GM19372 (cell line): Measurements from ENCODE around the gene ITIH2.
"Not testable (repeated sequence)": the region's sequence is repeated elsewhere in the genome, so short reads cannot be mapped to it uniquely, and the experiment has no call there.

Source experiments
- ATAC-seq: cut with Tn5 transposase; IDR thresholded peaks from one replicate; pipeline ENCODE4 v1.9.1; 2021; ENCODE audit warnings: mild to moderate bottlenecking, low read depth, moderate library complexity; ENCODE audit not compliant: unreplicated experiment

The ITIH2 gene

GRCh38 chr10:7696545-7696944 is 6.6 kb upstream of the ITIH2 start:
- ATAC-seq = no peak

DNA sequence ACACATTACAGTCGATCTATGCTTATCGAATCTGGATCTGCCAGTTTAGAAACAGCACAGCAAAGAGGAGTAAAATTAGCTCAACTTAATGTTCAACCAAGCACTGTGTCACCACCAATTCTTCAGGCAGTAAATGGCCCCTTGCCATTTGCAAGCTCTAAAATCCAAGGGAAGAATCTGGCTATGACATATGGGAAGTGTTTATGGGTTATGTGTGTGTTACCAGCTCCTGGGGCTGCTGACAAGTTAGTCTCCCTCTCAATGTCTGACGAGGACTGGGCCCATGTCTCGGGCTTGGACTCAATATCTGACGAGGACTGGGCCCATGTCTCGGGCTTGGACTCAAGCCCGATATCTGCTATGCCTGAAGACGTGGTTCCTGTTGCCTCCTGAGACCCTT is 5.7 kb upstream of the ITIH2 start:
- ATAC-seq = no peak

- ATAC-seq = no peak
Measured at GRCh38 chr10:7700577-7701125, 2.5 kb upstream of the ITIH2 start.

- no peak for ATAC-seq
Measured at GRCh38 chr10:7701158-7701742, 1.9 kb upstream of the ITIH2 start.

- no peak for ATAC-seq
Measured at GRCh38 chr10:7702288-7702812, 766 bp upstream of the ITIH2 start.

DNA sequence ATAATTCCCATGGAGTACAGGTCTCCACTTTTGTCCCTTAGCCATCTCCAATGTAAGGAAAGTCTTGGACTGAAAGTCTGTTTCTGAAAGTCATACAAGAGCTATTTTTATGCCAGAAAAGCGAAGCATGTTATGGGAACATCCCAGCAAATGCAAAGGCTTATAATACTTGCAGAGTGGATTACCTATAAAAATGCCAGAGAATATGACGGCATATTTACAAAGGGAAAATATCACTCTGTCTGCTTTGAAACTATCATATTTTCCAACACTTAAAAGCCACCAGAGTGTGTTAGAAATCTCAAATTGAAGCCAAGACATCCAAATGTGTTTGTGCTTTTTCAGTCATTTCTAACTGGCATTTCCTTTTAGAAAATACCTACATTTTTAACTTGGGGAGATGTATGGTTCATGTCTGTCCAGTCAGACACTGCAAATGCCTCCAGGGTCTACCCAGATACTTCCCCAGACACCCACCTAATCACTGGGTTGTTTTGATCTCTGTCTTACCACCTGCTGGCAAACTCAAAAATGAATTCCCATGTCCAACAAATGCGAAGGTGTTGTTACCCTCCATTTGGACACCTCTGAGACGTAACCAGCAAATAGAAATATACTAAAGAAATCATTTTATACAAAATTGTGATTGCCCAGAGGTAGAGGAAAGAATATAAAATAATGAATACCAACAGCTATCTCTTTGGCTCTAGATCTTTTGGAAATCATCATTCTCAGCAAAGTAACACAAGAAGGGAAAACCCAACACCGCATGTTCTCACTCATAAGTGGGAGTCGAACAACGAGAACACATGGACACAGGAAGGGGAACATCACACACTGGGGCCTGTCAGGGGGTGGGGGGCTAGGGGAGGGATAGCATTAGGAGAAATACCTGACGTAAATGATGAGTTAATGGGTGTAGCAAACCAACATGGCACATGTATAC is 1.2 kb downstream of the ITIH2 start:
- no peak for ATAC-seq

- ATAC-seq = no peak
Measured at GRCh38 chr10:7705341-7705740, 2.2 kb downstream of the ITIH2 start.

- no peak for ATAC-seq
Measured at GRCh38 chr10:7706534-7707073, 3.5 kb downstream of the ITIH2 start.

- ATAC-seq = no peak
Measured at GRCh38 chr10:7707102-7707501, 4.0 kb downstream of the ITIH2 start.

DNA sequence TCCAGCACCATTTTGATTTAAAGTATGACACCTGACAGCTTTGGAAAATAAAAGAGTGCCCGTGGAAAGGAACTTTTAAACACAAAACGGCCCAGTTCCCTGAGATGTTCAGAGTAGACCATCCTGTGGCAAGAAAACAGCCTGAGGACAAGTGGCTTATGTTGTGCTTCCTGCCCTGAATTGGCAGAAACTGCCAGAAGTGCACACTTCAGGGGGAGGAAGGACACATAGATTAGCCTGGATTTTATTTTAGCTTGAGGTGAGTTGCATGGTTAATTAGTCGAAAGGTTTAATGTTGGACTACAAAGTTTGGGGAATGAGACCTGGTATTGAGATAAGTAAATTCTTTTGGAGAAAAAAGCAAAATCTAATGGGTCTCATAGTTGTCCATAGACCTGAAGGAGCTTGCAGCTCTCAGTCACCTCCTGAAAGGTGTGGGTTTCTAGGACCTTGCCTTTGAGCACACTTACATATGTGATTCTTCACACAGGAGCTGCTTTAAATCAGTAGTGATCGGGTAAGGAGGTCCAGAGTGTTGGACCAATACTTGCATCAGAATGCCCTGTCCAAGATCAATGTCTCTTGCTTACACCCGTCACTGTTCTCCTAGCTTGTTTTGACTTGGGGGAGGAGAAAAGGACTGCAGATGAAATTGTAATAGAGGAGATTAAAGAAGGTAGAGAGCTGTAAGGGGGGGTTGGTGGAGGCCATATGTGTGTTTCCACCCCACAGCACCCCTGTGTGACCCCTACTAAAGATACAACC is 4.9 kb downstream of the ITIH2 start:
- no peak for ATAC-seq

GRCh38 chr10:7708832-7709231 is 5.7 kb downstream of the ITIH2 start:
- ATAC-seq = no peak

DNA sequence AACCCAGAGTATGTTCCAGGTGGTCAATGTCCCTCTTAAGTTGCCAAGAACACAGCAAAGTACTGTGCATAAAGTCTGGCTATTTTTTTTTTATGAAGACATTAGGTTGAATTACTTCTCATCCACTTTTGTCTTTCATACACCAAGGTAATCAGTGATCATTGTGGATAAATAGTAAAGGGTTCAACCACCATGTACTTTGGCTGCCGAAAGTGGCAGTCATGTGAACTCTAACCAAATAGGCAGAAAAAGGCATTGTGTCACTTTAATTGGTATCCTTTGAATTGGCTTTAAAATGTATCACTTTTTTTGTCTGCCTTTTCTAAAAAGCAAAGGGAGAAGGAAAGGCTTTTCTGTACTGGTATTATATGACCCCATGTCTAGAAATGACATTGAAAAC is 7.3 kb downstream of the ITIH2 start:
- ATAC-seq = no peak

DNA sequence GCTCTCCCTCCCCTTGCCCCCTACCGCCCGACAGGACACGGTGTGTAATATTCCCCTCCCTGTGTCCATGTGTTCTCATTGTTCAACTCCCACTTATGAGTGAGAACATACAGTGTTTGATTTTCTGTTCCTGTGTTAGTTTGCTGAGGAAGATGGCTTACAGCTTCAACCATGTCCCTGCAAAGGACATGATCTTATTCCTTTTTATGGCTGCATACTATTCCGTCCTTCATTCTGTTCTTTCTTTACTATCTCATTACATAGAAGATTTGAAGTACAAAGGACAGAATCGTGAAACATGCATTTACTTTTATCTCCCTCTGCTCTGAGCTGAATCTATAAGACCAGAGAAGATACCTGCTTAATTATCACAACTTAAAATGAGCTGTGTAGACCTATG is 8.0 kb downstream of the ITIH2 start:
- not testable (repeated sequence) for ATAC-seq

DNA sequence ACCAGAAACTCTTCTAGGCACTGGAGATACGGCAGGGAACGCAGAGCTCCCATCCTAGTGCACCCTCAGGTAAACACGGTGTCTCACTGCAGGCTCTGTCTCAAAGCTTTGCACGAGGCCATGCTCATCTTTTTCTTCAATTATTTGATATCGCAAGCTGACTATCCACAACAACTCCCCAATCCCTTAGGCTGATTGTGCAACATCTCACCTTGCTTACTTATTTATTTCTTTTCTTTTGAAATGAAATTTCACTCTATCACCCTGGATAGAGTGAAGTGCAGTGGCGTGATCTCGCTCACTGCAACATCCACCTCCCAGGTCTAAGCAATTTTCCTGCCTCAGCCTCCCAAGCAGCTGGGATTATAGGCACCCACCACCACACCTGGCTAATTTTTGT is 12.4 kb downstream of the ITIH2 start:
- ATAC-seq = no peak

DNA sequence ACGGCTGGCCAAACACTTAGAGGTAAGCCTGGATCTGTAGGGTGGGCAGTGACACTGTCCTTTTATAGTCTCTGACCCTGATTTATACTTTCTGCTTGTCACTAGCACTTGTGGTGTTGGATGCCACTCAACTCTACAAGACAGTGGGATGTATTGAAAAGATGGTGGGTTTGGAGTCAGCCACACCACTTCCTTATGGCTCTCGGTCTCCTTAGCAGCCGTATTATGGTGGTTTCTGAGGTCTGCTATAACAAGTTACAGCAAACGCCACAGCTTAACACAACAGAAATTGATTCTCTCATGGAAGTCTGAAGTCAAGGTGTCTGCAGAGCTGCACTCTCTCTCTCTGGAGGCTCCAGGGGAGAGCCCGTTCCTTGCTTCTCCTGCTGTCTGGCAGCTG is 14.7 kb downstream of the ITIH2 start:
- ATAC-seq = no peak

DNA sequence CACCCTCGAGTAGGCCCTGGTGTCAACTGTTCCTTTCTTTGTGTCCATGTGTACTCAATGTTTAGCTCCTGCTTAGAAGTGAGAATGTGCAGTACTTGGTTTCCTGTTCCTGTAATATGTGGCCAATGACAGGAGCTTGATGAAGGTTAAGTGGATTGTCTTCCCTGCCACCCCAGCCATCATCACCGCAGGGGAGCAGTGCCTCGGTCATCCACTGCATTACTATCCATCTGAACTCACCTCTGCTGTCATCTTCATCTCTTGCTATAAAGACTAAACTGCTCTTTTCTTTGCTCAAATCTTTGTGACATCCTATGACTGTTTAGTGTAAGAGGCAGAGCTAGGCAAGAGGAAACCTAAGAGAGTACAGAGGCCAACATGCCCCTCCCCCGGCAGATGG is 15.6 kb downstream of the ITIH2 start:
- no peak for ATAC-seq

GRCh38 chr10:7720478-7720877 is 17.4 kb downstream of the ITIH2 start:
- no peak for ATAC-seq

GRCh38 chr10:7722927-7723529 is 19.9 kb downstream of the ITIH2 start:
- ATAC-seq = no peak

DNA sequence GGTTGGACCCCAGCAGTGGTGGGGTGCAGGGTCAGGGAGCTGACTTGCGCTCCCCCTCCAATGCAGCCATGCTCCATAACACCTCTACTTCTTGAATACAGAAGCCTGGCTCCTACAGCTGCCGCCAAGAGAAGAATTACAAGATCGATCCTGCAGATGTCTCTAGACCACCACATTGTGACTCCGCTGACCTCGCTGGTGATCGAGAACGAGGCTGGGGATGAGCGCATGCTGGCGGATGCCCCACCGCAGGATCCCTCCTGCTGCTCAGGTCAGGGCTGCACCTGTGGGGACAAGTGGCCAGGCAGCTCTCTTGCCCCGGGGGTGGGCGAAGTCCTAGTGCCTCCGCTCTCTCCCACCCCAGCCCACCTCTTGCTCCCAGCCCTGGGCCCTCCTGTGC is 31.7 kb downstream of the ITIH2 start:
- no peak for ATAC-seq
